ENCODE measurements around the gene USE1.

Gene USE1

GRCh38 chr19:17235971-17236777, 21.0 kb downstream of the USE1 start:
- no peak for DNase-seq (ENCODE audit: low spot score)

GRCh38 chr19:17236811-17237543, 21.8 kb downstream of the USE1 start:
- DNase-seq (ENCODE audit: low spot score) = no peak

GRCh38 chr19:17237747-17238706, 22.9 kb downstream of the USE1 start:
- DNase-seq (ENCODE audit: low spot score) = no peak

- DNase-seq (ENCODE audit: low spot score) = no peak
Measured at GRCh38 chr19:17240062-17240752, 25.1 kb downstream of the USE1 start.

- no peak for DNase-seq (ENCODE audit: low spot score)
Measured at GRCh38 chr19:17240826-17241399, 25.8 kb downstream of the USE1 start.

- no peak for DNase-seq (ENCODE audit: low spot score)
Measured at GRCh38 chr19:17242431-17243208, 27.5 kb downstream of the USE1 start.

GRCh38 chr19:17243211-17243829, 28.2 kb downstream of the USE1 start:
- DNase-seq (ENCODE audit: low spot score) = no peak

- no peak for DNase-seq (ENCODE audit: low spot score)
Measured at GRCh38 chr19:17243830-17244617, 28.9 kb downstream of the USE1 start.

- no peak for DNase-seq (ENCODE audit: low spot score)
Measured at GRCh38 chr19:17244618-17245534, 29.7 kb downstream of the USE1 start.

- no peak for DNase-seq (ENCODE audit: low spot score)
Measured at GRCh38 chr19:17245535-17245984, 30.4 kb downstream of the USE1 start, which contains the start of gene NR2F6. TSS of gene NR2F6 (minus strand) at chr19:17245919. CDS start at chr19:17245220, 699 bp downstream.

GRCh38 chr19:17246681-17247425, 31.7 kb downstream of the USE1 start:
- no peak for DNase-seq (ENCODE audit: low spot score)

GRCh38 chr19:17248011-17248776, 33.0 kb downstream of the USE1 start:
- no peak for DNase-seq (ENCODE audit: low spot score)

GRCh38 chr19:17249887-17250548, 34.9 kb downstream of the USE1 start:
- DNase-seq (ENCODE audit: low spot score) = no peak

GRCh38 chr19:17254636-17255035, 39.5 kb downstream of the USE1 start:
- DNase-seq (ENCODE audit: low spot score) = no peak

- DNase-seq (ENCODE audit: low spot score) = no peak
Measured at GRCh38 chr19:17255150-17255621, 40.0 kb downstream of the USE1 start.

- no peak for DNase-seq (ENCODE audit: low spot score)
Measured at GRCh38 chr19:17256130-17256529, 41.0 kb downstream of the USE1 start.

Data from putamen (tissue), 1 donor.